GM13977 (cell line): ENCODE data around the gene RGS3.

Experiments used
- DNase-seq: peaks from one replicate; pipeline ENCODE4 v3.0.0; 2012; ENCODE audit warnings: low spot score
- CTCF ChIP-seq: IDR thresholded peaks from 2 replicates; pipeline ENCODE4 v1.5.1; 2012; ENCODE audit warnings: mild to moderate bottlenecking, control low read depth; ENCODE audit not compliant: insufficient read depth; ENCODE audit errors: extremely low read depth, missing control alignments
- in situ Hi-C: fragments of 300-500 bp; cut with MboI; formaldehyde crosslinking; loops from one replicate; pipeline ENCODE4 v1.12.0; 2022; ENCODE audit warnings: low sequenced_read_pairs, low pct_unique_long_range_greater_than_20kb, mixed read lengths, inconsistent platforms; ENCODE audit not compliant: unreplicated experiment

Gene RGS3

DNA sequence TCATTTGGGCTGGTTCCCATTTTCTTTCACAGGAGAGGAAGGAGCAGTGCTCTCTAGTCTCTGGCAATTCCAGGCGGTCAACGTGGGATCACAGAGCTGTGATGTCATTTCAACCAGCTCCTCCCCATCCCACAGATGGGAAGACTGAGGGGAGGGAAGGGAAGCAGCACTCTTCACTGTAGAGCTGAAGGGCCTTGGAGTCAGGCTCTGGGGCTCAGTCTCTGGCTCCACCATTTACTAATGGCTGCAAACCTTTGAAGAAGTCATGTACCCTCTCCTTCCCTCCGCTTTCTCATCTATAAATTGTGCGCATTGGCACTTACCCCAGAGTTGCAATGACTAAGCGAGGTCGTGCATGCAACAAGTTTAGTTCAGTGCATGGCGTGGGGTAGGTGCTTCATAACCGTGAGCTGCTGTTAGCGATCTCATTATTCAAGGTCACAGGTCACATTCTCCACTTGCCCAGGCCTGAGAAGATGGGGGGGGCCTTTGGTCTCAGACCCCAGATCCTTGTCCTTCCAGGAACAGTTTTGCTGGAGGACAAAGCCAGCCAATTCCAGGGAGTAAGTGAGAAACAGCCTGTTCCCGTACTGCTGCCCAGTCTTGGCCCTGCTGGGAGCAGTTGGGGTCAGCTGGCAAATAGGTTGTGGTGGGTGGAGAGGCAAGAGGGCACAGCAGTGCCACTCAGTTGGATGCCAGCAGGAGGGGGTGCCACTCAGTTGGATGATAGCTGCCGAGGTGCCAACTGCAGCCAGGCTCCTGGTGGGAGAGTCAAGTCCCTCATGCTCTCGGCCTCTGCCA, 136.7 kb downstream of the RGS3 start:
- TF ChIP-seq CTCF = no peak
- DNase-seq = no peak
- in situ Hi-C loops = no loop called here

GRCh38 chr9:113600871-113601614, 137.5 kb downstream of the RGS3 start:
- in situ Hi-C loops = no loop called here
- DNase-seq = no peak
- no peak for TF ChIP-seq CTCF

GRCh38 chr9:113601656-113602055, 138.1 kb downstream of the RGS3 start:
- TF ChIP-seq CTCF = no peak
- DNase-seq = no peak
- in situ Hi-C loops = no loop called here

GRCh38 chr9:113602126-113603047, 138.9 kb downstream of the RGS3 start:
- peak; percentile 79 for DNase-seq
- TF ChIP-seq CTCF = no peak
- in situ Hi-C loops = no loop called here

DNA sequence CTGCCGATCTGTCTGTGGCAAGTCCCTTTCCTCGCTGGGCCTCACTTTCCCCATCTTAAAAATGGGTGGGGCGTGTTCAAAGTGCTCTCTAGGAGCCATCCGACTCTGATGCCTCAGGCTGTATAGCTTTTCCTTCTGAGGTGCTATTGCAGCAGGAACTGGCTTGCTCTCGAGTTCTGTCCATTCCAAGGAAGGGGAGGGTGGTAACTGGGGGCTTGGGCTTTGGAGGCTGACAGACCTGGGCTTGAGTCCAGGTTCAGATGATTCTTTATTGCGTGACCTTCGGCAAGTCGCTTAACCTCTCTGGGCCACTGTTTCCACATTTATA, 139.5 kb downstream of the RGS3 start:
- no peak for DNase-seq
- in situ Hi-C loops = no loop called here
- no peak for TF ChIP-seq CTCF

- no peak for TF ChIP-seq CTCF
- no peak for DNase-seq
- in situ Hi-C loops = no loop called here
Measured at GRCh38 chr9:113603773-113604172, 140.2 kb downstream of the RGS3 start.
